ENCODE data around the gene KCNV2. TPM values are rescaled to one million over a fixed set of nuclear protein-coding genes. Genes with fewer than 3 reads are reported as not detected.

Gene KCNV2
- total and polyA plus RNA-seq, 2 donors (not counting 1 experiment from before 2014, with no cell fraction given): not detected

DNA sequence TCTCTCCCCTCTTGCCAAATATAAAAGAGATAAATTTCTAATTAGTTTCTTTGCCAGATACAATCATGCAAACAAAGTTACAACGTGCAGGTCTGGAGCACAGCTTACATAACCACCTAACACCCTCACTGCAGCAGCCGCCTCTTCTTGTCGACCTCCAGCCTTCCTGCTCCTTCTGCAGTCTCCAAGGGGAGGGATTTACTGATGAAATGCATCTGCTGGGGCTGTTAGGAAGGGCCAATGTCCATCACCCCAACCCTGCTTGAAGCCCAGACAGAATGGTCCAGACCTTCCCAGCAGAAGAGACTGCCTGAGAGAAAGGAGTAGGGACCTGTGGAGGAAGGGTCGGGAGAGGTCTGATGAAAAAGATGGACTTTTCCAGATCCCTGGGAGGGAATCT lies 15.2 kb downstream of the KCNV2 start:
- Histone ChIP-seq H3K4me3 (replicated peaks in 1 of 4; ENCODE audit: control extremely low read depth in 1 of 4, insufficient read depth in 1 of 4, low read depth in 3 of 4, low read length in 4 of 4) (no peak overlapping the region), H3K27ac (ENCODE audit: insufficient read depth, low read length) (no peak overlapping the region), H3K9ac (ENCODE audit: insufficient read depth, low read length) (no peak overlapping the region), H3K9me3 (ENCODE audit: control insufficient read depth, insufficient read depth, low read depth, low read length) (no peaks in the 10 kb centered on the region), H3K27me3 (ENCODE audit: control insufficient read depth, insufficient read depth, low read length) (no peaks in the 10 kb centered on the region), H3K79me2 (ENCODE audit: control insufficient read depth, insufficient read depth, low read length) (no peaks in the 10 kb centered on the region), H3K36me3 (ENCODE audit: control insufficient read depth, insufficient read depth, low read length) (no peaks in the 10 kb centered on the region), H4K20me1 (ENCODE audit: control insufficient read depth, extremely low read depth, insufficient read depth, low read length) (no peaks in the 10 kb centered on the region), H3K4me2 (ENCODE audit: extremely low read depth, insufficient read depth, low read length) (no peak overlapping the region), H3K4me1 (ENCODE audit: control insufficient read depth, extremely low read depth, insufficient read depth, low read length) (peaks cover 2% of the 10 kb centered on the region), H2AFZ (ENCODE audit: low read length) (no peak overlapping the region)
- TF ChIP-seq, protein P1, sequence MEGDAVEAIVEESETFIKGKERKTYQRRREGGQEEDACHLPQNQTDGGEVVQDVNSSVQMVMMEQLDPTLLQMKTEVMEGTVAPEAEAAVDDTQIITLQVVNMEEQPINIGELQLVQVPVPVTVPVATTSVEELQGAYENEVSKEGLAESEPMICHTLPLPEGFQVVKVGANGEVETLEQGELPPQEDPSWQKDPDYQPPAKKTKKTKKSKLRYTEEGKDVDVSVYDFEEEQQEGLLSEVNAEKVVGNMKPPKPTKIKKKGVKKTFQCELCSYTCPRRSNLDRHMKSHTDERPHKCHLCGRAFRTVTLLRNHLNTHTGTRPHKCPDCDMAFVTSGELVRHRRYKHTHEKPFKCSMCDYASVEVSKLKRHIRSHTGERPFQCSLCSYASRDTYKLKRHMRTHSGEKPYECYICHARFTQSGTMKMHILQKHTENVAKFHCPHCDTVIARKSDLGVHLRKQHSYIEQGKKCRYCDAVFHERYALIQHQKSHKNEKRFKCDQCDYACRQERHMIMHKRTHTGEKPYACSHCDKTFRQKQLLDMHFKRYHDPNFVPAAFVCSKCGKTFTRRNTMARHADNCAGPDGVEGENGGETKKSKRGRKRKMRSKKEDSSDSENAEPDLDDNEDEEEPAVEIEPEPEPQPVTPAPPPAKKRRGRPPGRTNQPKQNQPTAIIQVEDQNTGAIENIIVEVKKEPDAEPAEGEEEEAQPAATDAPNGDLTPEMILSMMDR (conservative IDR thresholded peaks at IDR 0.05 in 1 of 2, IDR thresholded peaks at IDR 0.05 in 1 of 2; ENCODE audit: low read depth in 1 of 2, low read length in 2 of 2): no peak
- TF ChIP-seq EZH2 (IDR thresholded peaks at IDR 0.05; ENCODE audit: low read length, missing control alignments): no peak
- DNase-seq (ENCODE audit: low read depth in 2 of 2): no peak

- TF ChIP-seq EZH2 (IDR thresholded peaks at IDR 0.05; ENCODE audit: low read length, missing control alignments): no peak
- TF ChIP-seq, protein P1 (conservative IDR thresholded peaks at IDR 0.05 in 1 of 2, IDR thresholded peaks at IDR 0.05 in 1 of 2; ENCODE audit: low read depth in 1 of 2, low read length in 2 of 2): no peak
- H3K79me2 ChIP-seq (ENCODE audit: control insufficient read depth, insufficient read depth, low read length): no peaks in the 10 kb centered on the region
Measured at GRCh38 chr9:2740616-2741015, 23.3 kb downstream of the KCNV2 start.

DNA sequence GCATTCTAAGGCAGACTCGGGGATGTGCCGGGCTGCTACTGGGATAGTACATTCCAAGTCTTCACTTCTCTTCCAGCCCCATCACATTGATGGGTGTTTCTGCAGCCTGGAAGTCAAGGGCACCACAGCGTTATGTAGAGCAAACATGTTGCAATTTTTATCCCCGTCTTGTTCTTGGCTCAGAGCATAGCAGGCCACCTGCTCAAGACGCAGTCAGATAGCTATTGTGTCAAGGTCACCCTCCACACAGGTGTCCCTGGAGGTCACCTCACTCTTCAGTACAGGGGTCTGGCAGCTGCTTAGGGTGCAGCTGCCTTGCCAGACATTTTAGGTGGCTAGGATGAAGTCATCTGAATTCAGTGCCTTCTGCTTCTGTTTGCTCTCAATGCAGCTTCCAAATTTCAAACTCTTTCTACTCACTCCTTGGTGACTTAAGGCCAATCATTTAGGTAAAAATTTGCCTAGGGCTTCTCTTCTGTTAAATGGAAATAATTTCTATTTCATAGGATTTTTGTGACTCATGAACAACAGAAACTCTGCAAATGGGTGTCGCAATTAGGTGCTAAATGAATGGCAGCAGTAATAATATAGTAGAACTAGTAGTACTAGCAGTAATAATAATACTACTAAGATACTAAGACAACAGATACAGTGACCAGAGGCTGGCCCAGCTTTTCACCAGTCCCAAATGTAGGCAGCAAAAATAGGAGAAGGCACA lies 24.3 kb downstream of the KCNV2 start:
- Histone ChIP-seq H3K79me2 (ENCODE audit: control insufficient read depth, insufficient read depth, low read length) (no peaks in the 10 kb centered on the region), H4K20me1 (ENCODE audit: control insufficient read depth, extremely low read depth, insufficient read depth, low read length) (no peaks in the 10 kb centered on the region), H3K4me1 (ENCODE audit: control insufficient read depth, extremely low read depth, insufficient read depth, low read length) (no peaks in the 10 kb centered on the region), H3K27ac (ENCODE audit: insufficient read depth, low read length) (no peak overlapping the region), H2AFZ (ENCODE audit: low read length) (no peak overlapping the region), H3K4me2 (ENCODE audit: extremely low read depth, insufficient read depth, low read length) (no peak overlapping the region), H3K27me3 (ENCODE audit: control insufficient read depth, insufficient read depth, low read length) (no peaks in the 10 kb centered on the region), H3K9me3 (ENCODE audit: control insufficient read depth, insufficient read depth, low read depth, low read length) (no peaks in the 10 kb centered on the region), H3K36me3 (ENCODE audit: control insufficient read depth, insufficient read depth, low read length) (no peaks in the 10 kb centered on the region), H3K9ac (ENCODE audit: insufficient read depth, low read length) (no peak overlapping the region), H3K4me3 (replicated peaks in 1 of 4; ENCODE audit: control extremely low read depth in 1 of 4, insufficient read depth in 1 of 4, low read depth in 3 of 4, low read length in 4 of 4) (no peak overlapping the region)
- TF ChIP-seq EZH2 (IDR thresholded peaks at IDR 0.05; ENCODE audit: low read length, missing control alignments): no peak
- TF ChIP-seq, protein P1 (conservative IDR thresholded peaks at IDR 0.05 in 1 of 2, IDR thresholded peaks at IDR 0.05 in 1 of 2; ENCODE audit: low read depth in 1 of 2, low read length in 2 of 2): no peak
- no peak for DNase-seq (ENCODE audit: low read depth in 2 of 2)

More at GRCh38 chr9:2740616-2741015, 23.3 kb downstream of the KCNV2 start:
- no peaks in the 10 kb centered on the region for H3K9me3 ChIP-seq (ENCODE audit: control insufficient read depth, insufficient read depth, low read depth, low read length)
- no peak overlapping the region for H3K27ac ChIP-seq (ENCODE audit: insufficient read depth, low read length)
- H3K4me3 ChIP-seq (replicated peaks in 1 of 4; ENCODE audit: control extremely low read depth in 1 of 4, insufficient read depth in 1 of 4, low read depth in 3 of 4, low read length in 4 of 4): no peak overlapping the region
- no peak overlapping the region for H3K9ac ChIP-seq (ENCODE audit: insufficient read depth, low read length)
- H2AFZ ChIP-seq (ENCODE audit: low read length): no peak overlapping the region
- H3K36me3 ChIP-seq (ENCODE audit: control insufficient read depth, insufficient read depth, low read length): no peaks in the 10 kb centered on the region
- H3K4me1 ChIP-seq (ENCODE audit: control insufficient read depth, extremely low read depth, insufficient read depth, low read length): no peaks in the 10 kb centered on the region
- no peak overlapping the region for H3K4me2 ChIP-seq (ENCODE audit: extremely low read depth, insufficient read depth, low read length)
- peak in 1 of 2 donors; percentile 52 for DNase-seq (ENCODE audit: low read depth in 2 of 2)
- H3K27me3 ChIP-seq (ENCODE audit: control insufficient read depth, insufficient read depth, low read length): no peaks in the 10 kb centered on the region
- H4K20me1 ChIP-seq (ENCODE audit: control insufficient read depth, extremely low read depth, insufficient read depth, low read length): no peaks in the 10 kb centered on the region
